ENCODE results near the gene SPON1. TPM values are rescaled to one million over a fixed set of nuclear protein-coding genes. Genes with fewer than 3 reads are reported as not detected.

SPON1 gene
- total and polyA plus RNA-seq, 2 of the 8 experiments (the other 6 are each of a cell fraction or from before 2014, with no cell fraction given), result 1.5 to 5.4 TPM

- Histone ChIP-seq H3K4me2 (ENCODE audit: insufficient read depth in 1 of 2, low read depth in 2 of 2, low read length in 2 of 2) (no peak overlapping the region), H4K5ac (ENCODE audit: insufficient read length, low read depth, low read length) (no peak overlapping the region), H3K27ac (ENCODE audit: low read depth, low read length) (no peak overlapping the region), H3K36me3 (ENCODE audit: control insufficient read depth in 2 of 4, insufficient read depth in 4 of 4, low read length in 3 of 4) (no peaks in the 10 kb centered on the region), H3K4me3 (ENCODE audit: extremely low read depth in 1 of 4, insufficient read depth in 2 of 4, low read depth in 3 of 4, low read length in 4 of 4) (no peak overlapping the region), H3K4me1 (replicated peaks in 1 of 4; ENCODE audit: control insufficient read depth in 3 of 4, insufficient read depth in 4 of 4, low read length in 3 of 4) (no peaks in the 10 kb centered on the region), H3K23me2 (ENCODE audit: low read depth, low read length) (no peaks in the 10 kb centered on the region), H3K14ac (ENCODE audit: insufficient read length) (no peak overlapping the region), H3K18ac (ENCODE audit: extremely low read depth, low read length) (no peak overlapping the region), H2BK15ac (ENCODE audit: low read length) (no peak overlapping the region), H4K20me1 (replicated peaks in 1 of 2; ENCODE audit: control insufficient read depth in 1 of 2, insufficient read depth in 2 of 2, low read length in 2 of 2) (no peaks in the 10 kb centered on the region), H4K91ac (replicated peaks; ENCODE audit: insufficient read length, low read length) (no peak overlapping the region), H2BK5ac (ENCODE audit: low read depth, low read length) (no peak overlapping the region), H3K4ac (replicated peaks; ENCODE audit: insufficient read length, low read depth, low read length) (no peak overlapping the region), H3K27me3 (replicated peaks in 1 of 4; ENCODE audit: control insufficient read depth in 3 of 4, extremely low read depth in 1 of 4, insufficient read depth in 3 of 4, low read length in 3 of 4) (no peaks in the 10 kb centered on the region), H3K23ac (ENCODE audit: insufficient read length) (no peak overlapping the region), H3K9me3 (ENCODE audit: insufficient read depth in 2 of 2, low read depth in 1 of 2, low read length in 1 of 2) (no peaks in the 10 kb centered on the region), H3K9ac (replicated peaks in 1 of 4; ENCODE audit: extremely low read depth in 1 of 4, low read depth in 3 of 4, low read length in 3 of 4) (no peak overlapping the region), H3K56ac (replicated peaks; ENCODE audit: insufficient read length, low read depth, low read length) (no peak overlapping the region), H3K79me2 (ENCODE audit: control insufficient read depth in 1 of 2, insufficient read depth in 2 of 2, low read length in 2 of 2) (no peaks in the 10 kb centered on the region), H3K79me1 (ENCODE audit: low read depth, low read length) (no peaks in the 10 kb centered on the region), H2BK12ac (ENCODE audit: low read depth, low read length) (no peak overlapping the region), H2AFZ (ENCODE audit: low read length) (no peak overlapping the region), H2AK5ac (ENCODE audit: low read depth, low read length) (no peak overlapping the region), H4K8ac (ENCODE audit: extremely low read depth, insufficient read depth, low read length) (no peak overlapping the region), H2BK120ac (replicated peaks; ENCODE audit: low read depth, low read length) (no peak overlapping the region), H2BK20ac (ENCODE audit: low read length) (no peak overlapping the region)
- ChIA-PET CTCF (ENCODE audit: partially characterized antibody) (interaction anchor here (0.9 to 1.2 kb wide), 2 partner anchors 70 to 108 kb away, joined by 3 read pairs; no protein-coding TSS in a partner anchor), POLR2A (ENCODE audit: partially characterized antibody) (no interaction called here)
- DNase-seq (ENCODE audit: low read depth in 1 of 2, low spot score in 2 of 2), result no peak
- WGBS, 2 experiments (ENCODE audit: extremely low coverage in 1 of 2, insufficient coverage in 1 of 2, insufficient read length in 1 of 2, insufficient replicate concordance in 2 of 2, low coverage in 1 of 2, low lambda C conversion rate in 2 of 2, missing lambda C conversion rate in 1 of 2), result 85% methylated on average over 3 of the region's 3 CpGs; no CpG with 5 or more reads in 1 of the 2 experiments
- FAIRE-seq, result no peak
- TF ChIP-seq CREB1 (IDR thresholded peaks at IDR 0.05) (no peak), TCF12 (IDR thresholded peaks at IDR 0.05; ENCODE audit: low read depth, low read length) (no peak), CBX5 (IDR thresholded peaks at IDR 0.05; ENCODE audit: low read depth, low read length) (no peak), PHF8 (conservative IDR thresholded peaks at IDR 0.05; ENCODE audit: low read depth, low read length) (no peak), POU5F1 (IDR thresholded peaks at IDR 0.05; ENCODE audit: low read depth, low read length) (no peak), RBBP5 (IDR thresholded peaks at IDR 0.05; ENCODE audit: borderline replicate concordance, low read depth, low read length) (no peak), EZH2 (IDR thresholded peaks at IDR 0.05; ENCODE audit: low read depth, low read length, severe bottlenecking) (no peak), NANOG (IDR thresholded peaks at IDR 0.05; ENCODE audit: insufficient read depth, low read depth, low read length, poor library complexity, severe bottlenecking) (no peak), CBX8 (IDR thresholded peaks at IDR 0.05; ENCODE audit: borderline replicate concordance, low read depth, low read length) (no peak), GABPA (IDR thresholded peaks at IDR 0.05; ENCODE audit: borderline replicate concordance, insufficient read depth, low read length) (no peak), EGR1 (IDR thresholded peaks at IDR 0.05; ENCODE audit: borderline replicate concordance, low read depth, low read length) (no peak), POLR2A (IDR thresholded peaks at IDR 0.05; ENCODE audit: control extremely low read depth in 1 of 2, low read depth in 2 of 2, low read length in 2 of 2) (no peak), MAX (IDR thresholded peaks at IDR 0.05) (no peak), ASH2L (IDR thresholded peaks at IDR 0.05; ENCODE audit: low read length) (no peak), E2F6 (IDR thresholded peaks at IDR 0.05) (no peak)
Measured at GRCh38 chr11:14067686-14068085, 105.2 kb downstream of the SPON1 start.
